Limb (tissue), 2 donors: ENCODE results near the gene TFRC.
A peak's percentile ranks its signal among the peaks of the same experiment; 100 is the strongest.
"Not testable (repeated sequence)": the region's sequence is repeated elsewhere in the genome, so short reads cannot be mapped to it uniquely, and the experiment has no call there.

ENCODE experiments used
- DNase-seq, 2 donors: peaks; one replicate each; pipeline ENCODE4 v3.0.0-alpha.2; 2016; ENCODE audit errors: extremely low spot score in 2 of 2

Gene TFRC

GRCh38 chr3:196082619-196082971, 705 bp upstream of the TFRC start:
- no peak for DNase-seq

- peak; percentile 18 to 76 for DNase-seq
Measured at GRCh38 chr3:196081002-196081833, 672 bp downstream of the TFRC start.

DNA sequence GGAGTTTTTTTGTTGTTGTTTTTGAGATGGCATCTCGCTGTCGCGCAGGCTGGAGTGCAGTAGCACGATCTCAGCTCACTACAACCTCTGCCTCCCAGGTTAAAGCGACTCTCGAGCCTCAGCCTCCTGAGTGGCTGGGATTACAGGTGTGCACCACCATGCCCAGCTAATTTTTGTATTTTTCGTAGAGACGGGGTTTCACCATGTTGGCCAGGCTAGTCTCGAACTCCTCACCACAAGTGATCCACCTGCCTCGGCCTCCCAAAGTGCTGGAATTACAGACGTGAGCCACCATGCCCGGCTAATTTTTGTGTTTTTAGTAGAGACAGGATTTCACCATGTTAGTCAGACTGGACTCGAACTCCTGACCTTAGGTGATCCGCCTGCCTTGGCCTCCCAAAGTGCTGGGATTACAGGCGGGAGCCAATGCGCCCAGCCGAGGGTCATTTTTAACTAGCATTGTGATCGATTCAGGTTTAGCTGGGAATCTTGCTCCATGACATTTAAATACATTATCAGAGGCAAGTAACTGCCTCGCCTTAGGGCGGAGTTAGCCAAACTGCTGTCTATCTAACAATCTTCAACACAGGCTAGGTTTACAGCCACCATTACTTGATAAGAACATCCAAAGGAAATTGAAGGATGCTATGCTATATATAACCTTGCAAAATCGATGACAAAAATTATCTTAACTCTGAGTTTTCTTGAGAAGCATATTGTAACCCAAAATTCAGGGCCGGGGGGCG, 1.6 kb downstream of the TFRC start:
- not testable (repeated sequence) for DNase-seq

- DNase-seq, result no peak
Measured at GRCh38 chr3:196079682-196080081, 2.2 kb downstream of the TFRC start.

GRCh38 chr3:196075013-196075412, 6.9 kb downstream of the TFRC start:
- no peak for DNase-seq

GRCh38 chr3:196073255-196073753, 8.6 kb downstream of the TFRC start:
- DNase-seq, result peak; percentile 49 to 74

GRCh38 chr3:196072313-196072712, 9.6 kb downstream of the TFRC start:
- no peak for DNase-seq

GRCh38 chr3:196068812-196069211, 13.1 kb downstream of the TFRC start:
- not testable (repeated sequence) for DNase-seq

DNA sequence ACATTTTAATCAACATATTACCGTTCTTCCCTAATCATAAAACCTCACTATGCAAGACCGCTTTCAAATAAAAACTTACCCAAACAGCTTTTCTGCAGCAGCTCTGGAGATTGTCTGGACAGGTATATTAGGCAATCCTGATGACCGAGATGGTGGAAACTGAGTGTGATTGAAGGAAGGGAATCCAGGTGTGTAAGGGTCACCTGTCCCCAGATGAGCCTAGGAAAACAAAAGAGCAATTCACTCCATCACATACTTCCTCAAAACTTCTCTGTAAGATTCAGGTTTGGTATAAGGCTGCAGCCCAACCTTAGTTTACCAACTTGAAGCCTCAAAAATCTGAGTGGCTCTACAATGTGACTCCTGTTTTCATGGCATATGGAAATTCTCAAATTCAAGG, 14.5 kb downstream of the TFRC start:
- no peak for DNase-seq

DNA sequence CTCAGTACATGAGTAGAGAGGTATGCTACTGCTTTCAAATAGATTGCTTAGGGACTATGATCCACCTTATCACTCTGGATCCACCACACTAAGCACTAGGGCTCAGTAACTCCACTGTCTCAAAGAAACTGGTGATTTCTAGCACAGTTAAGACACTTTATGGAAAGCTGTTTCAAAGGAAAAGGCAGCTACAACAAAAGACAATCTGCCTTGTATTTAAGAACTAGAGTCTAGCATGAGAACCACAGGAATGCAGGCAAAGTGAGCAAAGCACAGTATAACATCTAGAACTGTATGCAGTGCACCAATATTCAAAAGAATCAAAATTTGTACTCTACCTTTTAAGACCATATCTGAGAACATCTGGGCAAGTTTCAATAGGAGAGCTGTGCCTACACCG, 17.9 kb downstream of the TFRC start:
- DNase-seq, result no peak

DNA sequence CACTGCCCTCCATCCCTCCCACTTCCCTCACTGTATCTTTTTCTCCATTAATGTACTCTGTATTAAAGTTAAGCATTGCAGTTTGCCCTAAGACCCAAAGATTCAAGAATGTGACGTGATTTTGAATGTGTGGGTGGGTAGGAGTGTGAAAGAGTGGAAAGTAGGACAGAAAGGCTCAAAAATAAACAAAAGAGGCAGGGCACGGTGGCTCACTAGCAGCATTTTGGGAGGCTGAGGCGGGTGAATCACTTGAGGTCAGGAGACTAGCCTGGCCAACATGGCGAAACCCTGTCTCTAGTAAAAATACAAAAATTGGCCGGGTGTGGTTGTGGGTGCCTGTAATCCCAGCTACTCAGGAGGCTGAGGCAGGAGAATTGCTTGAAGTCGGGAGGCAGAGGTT, 18.4 kb downstream of the TFRC start:
- DNase-seq, result no peak

DNA sequence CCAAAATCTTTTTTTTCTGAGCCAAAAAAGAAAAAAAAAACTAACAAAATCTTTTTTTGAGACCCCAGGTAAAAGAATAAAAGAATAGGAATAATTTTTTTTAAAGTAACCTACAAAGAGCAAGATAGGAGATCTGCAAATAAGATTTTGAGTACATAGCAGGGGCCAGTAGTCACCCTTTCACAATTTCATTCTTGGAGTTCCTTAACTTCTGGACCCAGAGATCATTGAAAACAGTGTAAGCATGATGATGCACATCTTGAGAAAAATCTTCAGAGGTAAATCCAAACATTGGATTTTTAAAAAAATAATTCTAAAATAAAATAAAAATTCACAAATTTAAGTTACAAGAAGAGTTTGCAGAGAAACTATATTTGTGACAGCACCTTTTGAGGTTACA, 18.8 kb downstream of the TFRC start:
- DNase-seq, result no peak

DNA sequence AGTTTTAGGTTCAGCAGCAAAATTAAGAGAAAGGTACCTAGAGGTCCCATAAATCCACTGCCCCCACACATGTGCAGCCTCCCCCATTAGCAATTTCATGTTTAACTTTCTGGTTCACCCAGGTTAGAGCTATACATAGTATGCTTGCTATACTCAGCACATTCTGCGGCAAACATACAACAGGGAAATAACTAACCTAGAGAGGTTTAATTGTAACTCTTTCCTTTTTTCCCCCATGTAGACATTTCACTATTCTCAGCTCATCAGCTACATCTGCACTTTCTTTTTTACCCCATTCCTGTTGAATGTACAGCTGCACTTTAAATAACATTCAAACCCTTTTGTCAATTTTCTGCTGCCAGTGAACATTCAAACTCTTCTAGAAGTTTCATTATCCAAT, 21.1 kb downstream of the TFRC start:
- no peak for DNase-seq

DNA sequence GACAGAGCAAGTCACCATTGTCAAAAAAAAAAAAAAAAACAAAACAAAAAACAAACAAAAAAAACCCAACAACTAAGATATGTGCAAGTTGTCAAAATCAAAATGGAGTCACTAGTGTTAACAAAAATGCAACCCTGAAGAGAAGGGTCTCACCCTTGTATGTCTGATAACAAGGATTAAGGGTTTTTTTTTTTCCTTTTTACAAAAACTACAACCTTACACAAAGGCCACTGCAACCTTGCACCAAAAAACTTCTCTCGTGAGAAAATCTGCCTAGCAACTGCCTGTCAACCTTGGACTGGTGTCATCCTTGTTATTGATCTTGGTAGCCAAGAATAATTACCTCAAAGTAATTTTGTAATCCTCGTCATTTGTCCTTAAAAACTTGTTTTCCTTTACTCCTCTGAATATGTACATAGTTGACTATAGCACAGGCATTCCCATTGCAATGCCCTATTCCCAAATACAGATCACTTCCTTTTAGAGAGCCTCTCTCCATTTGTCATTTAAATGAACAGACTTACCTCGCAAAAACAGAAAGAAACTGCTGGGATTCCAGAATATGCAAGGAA, 24.0 kb downstream of the TFRC start:
- no peak for DNase-seq

DNA sequence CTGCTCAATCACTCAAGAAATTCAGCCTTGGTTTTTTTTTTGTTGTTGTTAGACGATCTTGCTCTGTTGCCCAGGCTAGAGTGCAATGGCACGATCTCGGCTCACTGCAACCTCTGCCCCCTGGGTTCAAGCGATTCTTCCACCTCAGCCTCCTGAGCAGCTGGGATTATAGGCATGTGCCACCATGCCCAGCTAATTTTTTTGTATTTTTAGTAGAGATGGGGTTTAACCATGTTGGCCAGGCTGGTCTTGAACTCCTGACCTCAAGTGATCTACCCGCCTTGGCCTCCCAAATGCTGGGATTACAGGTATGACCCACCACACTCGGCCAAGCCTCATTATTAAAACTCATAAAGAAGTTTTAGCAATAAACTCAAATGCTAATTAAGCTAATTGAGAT, 25.5 kb downstream of the TFRC start:
- DNase-seq, result not testable (repeated sequence)

GRCh38 chr3:196055683-196056270, 26.1 kb downstream of the TFRC start:
- DNase-seq, result no peak

- DNase-seq, result no peak
Measured at GRCh38 chr3:196055240-196055639, 26.6 kb downstream of the TFRC start.

GRCh38 chr3:196054661-196055060, 27.2 kb downstream of the TFRC start:
- no peak for DNase-seq

DNA sequence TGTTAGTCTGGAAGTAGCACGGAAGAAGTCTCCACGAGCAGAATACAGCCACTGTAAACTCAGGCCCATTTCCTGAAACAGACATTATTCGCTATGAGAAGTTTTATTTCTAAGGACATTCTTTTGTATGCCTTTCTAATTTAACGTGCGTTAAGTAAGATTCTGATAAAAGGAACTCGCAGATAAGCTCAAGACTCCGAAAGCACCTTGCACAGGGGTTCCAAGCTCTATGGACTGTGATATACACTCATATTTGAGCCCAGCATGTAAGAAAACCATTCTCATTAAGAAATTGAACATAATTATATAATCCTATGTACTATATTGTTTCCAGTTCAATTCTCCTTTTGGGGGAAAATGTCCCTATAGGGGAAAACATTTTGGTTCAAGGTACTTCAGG, 28.4 kb downstream of the TFRC start:
- DNase-seq, result no peak

DNA sequence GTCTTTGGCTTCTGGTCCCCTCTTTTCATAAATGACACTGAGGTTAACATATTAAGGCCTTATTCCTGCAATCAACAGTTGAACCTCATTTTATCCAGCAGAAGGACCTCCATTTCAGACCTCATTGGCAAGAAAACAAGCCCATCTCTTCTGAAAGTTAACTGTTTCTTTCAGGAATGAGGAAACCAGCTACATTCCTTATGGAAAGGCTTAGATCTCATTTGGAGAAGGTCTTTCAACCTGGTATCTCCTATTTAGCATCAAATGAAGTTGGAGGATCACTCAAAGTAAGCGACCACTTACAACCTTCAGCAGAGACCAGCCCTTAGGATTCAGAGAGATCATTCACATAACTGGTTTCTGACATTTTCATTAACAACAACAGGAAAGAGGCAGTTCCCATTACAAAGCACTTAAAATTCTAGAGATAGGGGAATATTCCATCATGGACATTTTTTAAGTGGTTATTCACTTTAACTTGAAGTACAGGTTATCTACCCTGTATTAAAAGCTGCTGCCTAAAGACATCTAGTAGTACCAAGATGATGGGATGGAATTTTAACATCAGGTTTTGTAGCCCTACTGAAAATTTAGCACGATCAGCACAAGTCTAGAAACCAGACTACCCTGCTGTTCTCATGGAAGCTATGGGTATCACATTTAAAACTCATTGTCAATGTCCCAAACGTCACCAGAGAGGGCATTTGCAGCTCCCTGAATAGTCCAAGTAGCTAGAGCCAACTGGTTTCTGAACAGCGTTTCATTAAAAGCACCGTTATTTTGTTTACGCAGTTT, 30.4 kb downstream of the TFRC start:
- DNase-seq, result no peak

GRCh38 chr3:196050597-196050996, 31.3 kb downstream of the TFRC start:
- DNase-seq, result no peak
